ENCODE measurements around the gene PAOX.

PAOX gene

GRCh38 chr10:133368153-133368552, 10.9 kb upstream of the PAOX start:
- no peak for DNase-seq
- peaks cover 2% of the 10 kb centered on the region for H3K79me1 ChIP-seq (ENCODE audit: low read length)
- no peak overlapping the region for H2BK5ac ChIP-seq (ENCODE audit: low read depth, low read length, poor library complexity)
- no peaks in the 10 kb centered on the region for H3K27me3 ChIP-seq (ENCODE audit: insufficient read depth, low read length)
- WGBS (ENCODE audit: extremely low coverage, insufficient coverage, insufficient read length) = no CpG with 5 or more reads among the region's 7 CpGs
- H3K9me3 ChIP-seq (ENCODE audit: insufficient read depth, low read depth, low read length) = peaks cover 3% of the 10 kb centered on the region
- H3K4me2 ChIP-seq (ENCODE audit: low read length) = no peak overlapping the region
- H2BK120ac ChIP-seq (ENCODE audit: insufficient read depth, low read length, poor library complexity) = no peak overlapping the region
- H3K4me3 ChIP-seq (ENCODE audit: low read depth, low read length) = no peak overlapping the region
- H4K12ac ChIP-seq (ENCODE audit: low read depth, low read length) = no peak overlapping the region
- H3K9ac ChIP-seq (ENCODE audit: low read length) = no peak overlapping the region
- no peak overlapping the region for H3K23ac ChIP-seq (ENCODE audit: low read length)
- H4K91ac ChIP-seq (ENCODE audit: low read depth, low read length) = no peak overlapping the region
- H3K4ac ChIP-seq (ENCODE audit: low read depth, low read length) = no peak overlapping the region
- H3K79me2 ChIP-seq (ENCODE audit: control insufficient read depth, insufficient read depth, low read length, poor library complexity) = peaks cover 2% of the 10 kb centered on the region
- no peak overlapping the region for H3K27ac ChIP-seq (ENCODE audit: low read depth, low read length)
- H3K18ac ChIP-seq (ENCODE audit: low read length) = no peak overlapping the region
- H2AFZ ChIP-seq (ENCODE audit: insufficient read depth, low read length, poor library complexity) = no peak overlapping the region
- no peak overlapping the region for H4K8ac ChIP-seq (ENCODE audit: low read depth, low read length)
- H2BK12ac ChIP-seq (ENCODE audit: low read length) = no peak overlapping the region
- H3K4me1 ChIP-seq (ENCODE audit: control insufficient read depth in 1 of 2, insufficient read depth in 2 of 2, low read length in 2 of 2) = peaks cover 5 to 8% of the 10 kb centered on the region in 2 experiments
- H3K36me3 ChIP-seq (ENCODE audit: control insufficient read depth in 1 of 2, insufficient read depth in 2 of 2, low read length in 2 of 2) = peaks cover 54 to 63% of the 10 kb centered on the region in 2 experiments
- no peak overlapping the region for H3K14ac ChIP-seq (ENCODE audit: low read length)
- no peak overlapping the region for H2AK5ac ChIP-seq (ENCODE audit: low read length)

DNA sequence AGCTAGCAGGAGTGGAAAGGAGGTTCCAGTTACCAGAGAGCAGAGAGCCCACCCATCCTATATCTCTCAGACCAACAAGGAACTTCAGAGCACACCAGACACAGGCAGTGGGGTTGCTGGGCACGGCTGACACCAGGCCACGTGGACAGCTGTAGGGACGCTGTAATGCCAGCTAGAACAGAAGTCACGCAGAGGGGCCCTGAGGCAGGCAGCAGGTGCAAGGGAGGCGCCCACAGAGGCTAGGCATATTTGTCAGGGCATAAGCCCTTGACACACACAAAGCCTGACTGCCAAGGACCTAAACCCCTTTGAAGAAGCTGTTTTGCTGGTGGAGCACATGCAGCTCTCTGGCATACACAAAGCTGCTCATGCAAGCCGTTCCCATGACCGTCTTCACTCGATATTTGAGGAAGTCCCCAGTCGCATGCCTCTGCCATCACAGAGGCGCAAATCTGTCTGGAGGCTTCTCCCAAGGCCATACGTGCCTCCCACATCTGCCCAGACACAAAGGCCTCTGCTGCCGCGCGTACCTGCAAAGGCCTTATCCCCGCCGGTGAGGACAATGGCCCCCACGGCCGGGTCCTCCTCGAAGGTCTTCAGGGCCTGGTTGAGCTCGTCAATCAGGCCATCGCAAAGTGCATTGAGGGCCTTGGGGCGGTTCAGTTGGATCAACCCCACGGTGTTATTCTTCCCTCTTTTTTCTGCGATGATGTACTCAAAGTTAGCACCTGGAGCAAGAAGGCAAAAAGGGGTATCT, 8.9 kb upstream of the PAOX start:
- Histone ChIP-seq H2BK12ac (ENCODE audit: low read length) (no peak overlapping the region), H2BK120ac (ENCODE audit: insufficient read depth, low read length, poor library complexity) (no peak overlapping the region), H3K27me3 (ENCODE audit: insufficient read depth, low read length) (no peaks in the 10 kb centered on the region), H4K12ac (ENCODE audit: low read depth, low read length) (no peak overlapping the region), H3K79me2 (ENCODE audit: control insufficient read depth, insufficient read depth, low read length, poor library complexity) (peaks cover 2% of the 10 kb centered on the region), H3K23ac (ENCODE audit: low read length) (no peak overlapping the region), H3K14ac (ENCODE audit: low read length) (no peak overlapping the region), H3K4me1 (ENCODE audit: control insufficient read depth in 1 of 2, insufficient read depth in 2 of 2, low read length in 2 of 2) (peaks cover 5 to 8% of the 10 kb centered on the region in 2 experiments), H3K4ac (ENCODE audit: low read depth, low read length) (no peak overlapping the region), H3K4me2 (ENCODE audit: low read length) (no peak overlapping the region), H3K36me3 (ENCODE audit: control insufficient read depth in 1 of 2, insufficient read depth in 2 of 2, low read length in 2 of 2) (peaks cover 46 to 51% of the 10 kb centered on the region in 2 experiments), H3K27ac (ENCODE audit: low read depth, low read length) (no peak overlapping the region), H2AK5ac (ENCODE audit: low read length) (no peak overlapping the region), H2AFZ (ENCODE audit: insufficient read depth, low read length, poor library complexity) (no peak overlapping the region), H3K9ac (ENCODE audit: low read length) (no peak overlapping the region), H4K91ac (ENCODE audit: low read depth, low read length) (no peak overlapping the region), H3K79me1 (ENCODE audit: low read length) (peaks cover 2% of the 10 kb centered on the region), H2BK5ac (ENCODE audit: low read depth, low read length, poor library complexity) (no peak overlapping the region), H3K18ac (ENCODE audit: low read length) (no peak overlapping the region), H3K9me3 (ENCODE audit: insufficient read depth, low read depth, low read length) (peaks cover 3% of the 10 kb centered on the region), H4K8ac (ENCODE audit: low read depth, low read length) (no peak overlapping the region), H3K4me3 (ENCODE audit: low read depth, low read length) (no peak overlapping the region)
- no CpG with 5 or more reads among the region's 24 CpGs for WGBS (ENCODE audit: extremely low coverage, insufficient coverage, insufficient read length)
- no peak for DNase-seq

DNA sequence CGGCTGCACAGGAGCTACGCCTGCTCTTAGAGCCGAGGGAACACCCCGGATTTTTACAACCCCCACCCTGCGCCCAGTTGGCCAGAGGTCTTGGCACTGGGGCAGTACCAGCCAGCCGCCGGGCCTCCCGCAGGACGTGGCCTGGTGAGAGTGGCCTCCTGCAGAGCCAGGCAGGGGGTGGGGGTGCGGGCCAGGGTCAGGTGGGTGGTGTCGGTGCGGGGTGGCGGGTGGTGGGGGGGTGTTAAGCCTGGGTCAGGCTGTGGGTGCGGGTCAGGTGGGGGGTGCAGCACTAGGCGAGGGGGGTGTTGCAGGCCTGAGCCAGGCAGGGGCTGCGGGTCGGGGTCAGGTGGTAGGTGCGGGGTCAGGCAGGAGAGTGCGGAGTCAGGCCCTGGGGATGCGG, 6.6 kb upstream of the PAOX start:
- no peak overlapping the region for H2AFZ ChIP-seq (ENCODE audit: insufficient read depth, low read length, poor library complexity)
- no peak overlapping the region for H4K91ac ChIP-seq (ENCODE audit: low read depth, low read length)
- H3K9me3 ChIP-seq (ENCODE audit: insufficient read depth, low read depth, low read length) = peaks cover 5% of the 10 kb centered on the region
- DNase-seq = no peak
- no peak overlapping the region for H2BK12ac ChIP-seq (ENCODE audit: low read length)
- H2BK5ac ChIP-seq (ENCODE audit: low read depth, low read length, poor library complexity) = no peak overlapping the region
- H3K27ac ChIP-seq (ENCODE audit: low read depth, low read length) = no peak overlapping the region
- H3K4ac ChIP-seq (ENCODE audit: low read depth, low read length) = no peak overlapping the region
- no peak overlapping the region for H2AK5ac ChIP-seq (ENCODE audit: low read length)
- H3K23ac ChIP-seq (ENCODE audit: low read length) = no peak overlapping the region
- H2BK120ac ChIP-seq (ENCODE audit: insufficient read depth, low read length, poor library complexity) = no peak overlapping the region
- no peak overlapping the region for H3K14ac ChIP-seq (ENCODE audit: low read length)
- H3K4me3 ChIP-seq (ENCODE audit: low read depth, low read length) = peak overlapping the region; percentile 70
- no peak overlapping the region for H4K8ac ChIP-seq (ENCODE audit: low read depth, low read length)
- peaks cover 27 to 33% of the 10 kb centered on the region in 2 experiments for H3K36me3 ChIP-seq (ENCODE audit: control insufficient read depth in 1 of 2, insufficient read depth in 2 of 2, low read length in 2 of 2)
- H3K9ac ChIP-seq (ENCODE audit: low read length) = no peak overlapping the region
- no peak overlapping the region for H3K18ac ChIP-seq (ENCODE audit: low read length)
- no peak overlapping the region for H4K12ac ChIP-seq (ENCODE audit: low read depth, low read length)
- no CpG with 5 or more reads among the region's 20 CpGs for WGBS (ENCODE audit: extremely low coverage, insufficient coverage, insufficient read length)
- peaks cover 2% of the 10 kb centered on the region for H3K79me1 ChIP-seq (ENCODE audit: low read length)
- peak overlapping the region; percentile 62 for H3K4me2 ChIP-seq (ENCODE audit: low read length)
- H3K27me3 ChIP-seq (ENCODE audit: insufficient read depth, low read length) = peaks cover 2% of the 10 kb centered on the region
- H3K79me2 ChIP-seq (ENCODE audit: control insufficient read depth, insufficient read depth, low read length, poor library complexity) = peaks cover 2% of the 10 kb centered on the region
- H3K4me1 ChIP-seq (ENCODE audit: control insufficient read depth in 1 of 2, insufficient read depth in 2 of 2, low read length in 2 of 2) = peaks cover 5 to 8% of the 10 kb centered on the region in 2 experiments

DNA sequence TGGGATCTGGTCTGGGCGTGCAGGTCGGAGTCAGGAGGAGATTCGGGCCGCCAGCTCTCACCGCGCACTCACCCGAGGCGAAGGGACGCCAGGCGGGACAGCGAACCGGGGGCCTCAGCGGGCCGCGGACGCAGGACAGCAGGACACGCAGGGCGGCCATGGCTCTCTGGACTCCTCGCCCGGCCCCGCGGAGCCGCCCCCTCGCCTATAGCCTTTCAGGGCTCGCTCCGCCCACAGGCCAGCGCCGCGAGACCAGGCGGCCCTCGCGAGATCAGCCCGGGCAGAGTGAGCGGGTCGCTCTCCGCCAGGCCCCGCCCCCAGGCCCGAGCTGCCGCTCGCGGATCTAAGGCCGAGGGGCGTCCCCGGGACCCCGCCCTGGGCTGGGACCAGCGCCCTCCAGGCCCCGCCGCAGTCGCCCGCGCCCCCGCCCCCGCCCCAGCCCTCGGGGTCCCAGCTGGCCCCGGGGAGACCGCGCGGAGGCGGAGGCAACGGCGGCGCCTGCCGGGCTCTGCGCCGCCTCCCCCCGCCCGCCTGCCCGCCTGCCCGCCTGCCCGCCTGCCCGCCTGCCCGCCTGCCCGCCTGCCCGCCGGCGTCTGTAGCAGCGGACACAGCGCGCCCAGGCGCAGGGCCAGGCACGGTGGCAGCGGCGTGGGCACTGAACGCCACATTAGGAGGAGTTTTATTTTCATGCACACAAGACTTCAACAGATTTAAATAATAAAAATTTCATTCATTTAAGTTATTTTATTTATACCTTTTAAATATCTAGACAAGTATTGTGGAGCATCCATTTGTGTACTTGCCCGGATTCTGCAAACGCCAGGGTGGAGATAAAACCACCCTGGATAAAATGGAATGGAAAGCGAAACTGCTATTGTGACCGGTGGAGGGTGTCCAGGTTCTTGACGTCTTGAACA, 5.6 kb upstream of the PAOX start, which contains the start of gene ECHS1:
Gene ECHS1 (minus strand): TSS at position 181 of the 917 bp plus-strand sequence. CDS start 21 bp downstream, at position 160.
- H3K4me1 ChIP-seq (ENCODE audit: control insufficient read depth in 1 of 2, insufficient read depth in 2 of 2, low read length in 2 of 2) = peaks cover 5 to 11% of the 10 kb centered on the region in 2 experiments
- WGBS (ENCODE audit: extremely low coverage, insufficient coverage, insufficient read length) = no CpG with 5 or more reads among the region's 89 CpGs
- H2AK5ac ChIP-seq (ENCODE audit: low read length) = no peak within 1 kb of the TSS
- H3K14ac ChIP-seq (ENCODE audit: low read length) = peak within 1 kb of the TSS; percentile 95
- H2AFZ ChIP-seq (ENCODE audit: insufficient read depth, low read length, poor library complexity) = peak within 1 kb of the TSS; percentile 84
- peak within 1 kb of the TSS; percentile 97 for H3K18ac ChIP-seq (ENCODE audit: low read length)
- H3K9me3 ChIP-seq (ENCODE audit: insufficient read depth, low read depth, low read length) = peaks cover 5% of the 10 kb centered on the region
- peak within 1 kb of the TSS; percentile 92 for H4K8ac ChIP-seq (ENCODE audit: low read depth, low read length)
- H4K91ac ChIP-seq (ENCODE audit: low read depth, low read length) = peak within 1 kb of the TSS; percentile 89
- H3K79me2 ChIP-seq (ENCODE audit: control insufficient read depth, insufficient read depth, low read length, poor library complexity) = peaks cover 2% of the 10 kb centered on the region
- H3K27ac ChIP-seq (ENCODE audit: low read depth, low read length) = no peak within 1 kb of the TSS
- H3K4me2 ChIP-seq (ENCODE audit: low read length) = peak within 1 kb of the TSS; percentile 64
- no peak within 1 kb of the TSS for H3K23ac ChIP-seq (ENCODE audit: low read length)
- peaks cover 23 to 28% of the 10 kb centered on the region in 2 experiments for H3K36me3 ChIP-seq (ENCODE audit: control insufficient read depth in 1 of 2, insufficient read depth in 2 of 2, low read length in 2 of 2)
- no peak within 1 kb of the TSS for H2BK5ac ChIP-seq (ENCODE audit: low read depth, low read length, poor library complexity)
- DNase-seq = peak; percentile 93 to 97
- H2BK120ac ChIP-seq (ENCODE audit: insufficient read depth, low read length, poor library complexity) = no peak within 1 kb of the TSS
- no peak within 1 kb of the TSS for H2BK12ac ChIP-seq (ENCODE audit: low read length)
- peaks cover 2% of the 10 kb centered on the region for H3K79me1 ChIP-seq (ENCODE audit: low read length)
- peaks cover 8% of the 10 kb centered on the region for H3K27me3 ChIP-seq (ENCODE audit: insufficient read depth, low read length)
- H3K4ac ChIP-seq (ENCODE audit: low read depth, low read length) = peak within 1 kb of the TSS; percentile 81
- H3K9ac ChIP-seq (ENCODE audit: low read length) = peak within 1 kb of the TSS; percentile 97
- H3K4me3 ChIP-seq (ENCODE audit: low read depth, low read length) = peak within 1 kb of the TSS; percentile 96
- H4K12ac ChIP-seq (ENCODE audit: low read depth, low read length) = peak within 1 kb of the TSS; percentile 32

Measured in trophoblast cell (in vitro differentiated cells and primary cell).